Esophagus muscularis mucosa (tissue), 4 donors: ENCODE data around the gene CTNNA2. TPM values are rescaled to one million over a fixed set of nuclear protein-coding genes. Genes with fewer than 3 reads are reported as not detected.

Experiments used
- DNase-seq: peaks from one replicate; pipeline ENCODE4 v3.0.0-alpha.2; 2017; ENCODE audit errors: extremely low spot score
- H3K27ac ChIP-seq, 4 donors: fragments of 200-600 bp; sonication (generic); replicated peaks in 1 of 4; 1 replicate in 3 of 4; 2 replicates in 1 of 4; pipeline ENCODE4 v1.5.1; 2016 to 2019; ENCODE audit warnings: mild to moderate bottlenecking in 1 of 4
- H3K27me3 ChIP-seq, 4 donors: fragments of 200-600 bp; sonication (generic); one replicate each; pipeline versions ENCODE4 v1.5.1 to v1.6.0; 2016 to 2019
- H3K36me3 ChIP-seq, 4 donors: fragments of 200-600 bp; sonication (generic); one replicate each; pipeline ENCODE4 v1.5.1; 2016 to 2019
- H3K4me1 ChIP-seq, 4 donors: fragments of 200-600 bp; sonication (generic); one replicate each; pipeline ENCODE4 v1.5.1; 2016 to 2019
- H3K4me3 ChIP-seq, 4 donors: fragments of 200-600 bp; sonication (generic); 1 replicate in 2 of 4; 2 replicates in 2 of 4; pipeline ENCODE4 v1.5.1; 2016 to 2019; ENCODE audit warnings: mild to moderate bottlenecking in 4 of 4, moderate library complexity in 1 of 4
- H3K9me3 ChIP-seq, 4 donors: fragments of 200-600 bp; sonication (generic); 1 replicate in 3 of 4; 2 replicates in 1 of 4; pipeline ENCODE4 v1.5.1; 2016 to 2019
- CTCF ChIP-seq, 3 experiments: fragments of 200-600 bp in 2 of 3; fragments of 450-650 bp in 1 of 3; sonication (generic) in 2 of 3; IDR thresholded peaks; one replicate each; pipeline ENCODE4 v1.5.1; 2017 to 2019; ENCODE audit warnings: antibody characterized with exemption in 3 of 3, mild to moderate bottlenecking in 2 of 3, moderate library complexity in 1 of 3
- EP300 ChIP-seq: sonication (generic); formaldehyde crosslinking; IDR thresholded peaks from one replicate; pipeline ENCODE4 v1.6.1; 2017; ENCODE audit warnings: antibody characterized with exemption
- POLR2A ChIP-seq: fragments of 450-650 bp; IDR thresholded peaks from one replicate; pipeline ENCODE4 v1.6.1; 2017; ENCODE audit warnings: antibody characterized with exemption, moderate library complexity, mild to moderate bottlenecking, low read depth
- POLR2AphosphoS5 ChIP-seq, 2 donors: sonication (generic); formaldehyde crosslinking; IDR thresholded peaks; one replicate each; pipeline ENCODE4 v1.6.1; 2017; ENCODE audit warnings: antibody characterized with exemption in 2 of 2
- WGBS: methylation state at CpG from one replicate; pipeline ENCODE4 v1.1.5; 2018; 5-methylcytosine and 5-hydroxymethylcytosine counted together
- intact Hi-C: fragments of 100-400 bp; cut with DNase I; formaldehyde crosslinking; loops from one replicate; pipeline ENCODE4 v1.15.1; 2023
- total RNA-seq, 4 donors: library from RNA; depleted of rRNA; stranded (reverse); fragments of >200 nt; gene quantifications; one replicate each; pipeline versions ENCODE4 v1.1.0 to v1.2.1, GENCODE V29; 2016

CTNNA2 gene
- total RNA-seq, 4 donors from 2014 or later = 0.42 to 2.5 (median 1.1) TPM

- no peak for DNase-seq
- H3K36me3 ChIP-seq = no peaks in the 10 kb centered on the region
- no peaks in the 10 kb centered on the region for H3K27me3 ChIP-seq
- intact Hi-C loops = no loop called here
- WGBS = 62% methylated on average over 7 of the region's 7 CpGs
- TF ChIP-seq POLR2A (no peak), POLR2AphosphoS5 (IDR thresholded peaks at IDR 0.05) (no peak), CTCF (IDR thresholded peaks at IDR 0.05) (no peak), EP300 (no peak)
- H3K27ac ChIP-seq = no peak overlapping the region
- no peak overlapping the region for H3K4me3 ChIP-seq
- no peaks in the 10 kb centered on the region for H3K9me3 ChIP-seq
- H3K4me1 ChIP-seq = no peaks in the 10 kb centered on the region
These were observed 317.6 kb downstream of the CTNNA2 start for GRCh38 chr2:79830501-79830900.

- no peak overlapping the region for H3K27ac ChIP-seq
- WGBS = 53% methylated on average over 3 of the region's 3 CpGs
- intact Hi-C loops = no loop called here
- no peak overlapping the region for H3K4me3 ChIP-seq
- TF ChIP-seq CTCF (IDR thresholded peaks at IDR 0.05) (no peak), EP300 (no peak), POLR2AphosphoS5 (IDR thresholded peaks at IDR 0.05) (no peak), POLR2A (no peak)
- H3K4me1 ChIP-seq = no peaks in the 10 kb centered on the region
- DNase-seq = no peak
- H3K36me3 ChIP-seq = no peaks in the 10 kb centered on the region
- no peaks in the 10 kb centered on the region for H3K27me3 ChIP-seq
- no peaks in the 10 kb centered on the region for H3K9me3 ChIP-seq
These were observed 319.1 kb downstream of the CTNNA2 start for GRCh38 chr2:79831961-79832360.

- Histone ChIP-seq H3K36me3 (no peaks in the 10 kb centered on the region), H3K27me3 (no peaks in the 10 kb centered on the region), H3K9me3 (no peaks in the 10 kb centered on the region), H3K4me1 (no peaks in the 10 kb centered on the region), H3K4me3 (no peak overlapping the region), H3K27ac (no peak overlapping the region)
- WGBS = 70% methylated on average over 6 of the region's 6 CpGs
- no peak for DNase-seq
- intact Hi-C loops = no loop called here
- no peak for TF ChIP-seq EP300
- TF ChIP-seq CTCF (IDR thresholded peaks at IDR 0.05) = no peak
- no peak for TF ChIP-seq POLR2AphosphoS5 (IDR thresholded peaks at IDR 0.05)
- no peak for TF ChIP-seq POLR2A
These were observed 319.8 kb downstream of the CTNNA2 start for GRCh38 chr2:79832511-79833234.

GRCh38 chr2:79833235-79833878 lies 320.5 kb downstream of the CTNNA2 start:
- DNase-seq = no peak
- TF ChIP-seq CTCF (IDR thresholded peaks at IDR 0.05) (no peak), EP300 (no peak), POLR2A (no peak), POLR2AphosphoS5 (IDR thresholded peaks at IDR 0.05) (no peak)
- H3K9me3 ChIP-seq = no peaks in the 10 kb centered on the region
- WGBS = 71% methylated on average over 1 of the region's 1 CpG
- no peaks in the 10 kb centered on the region for H3K4me1 ChIP-seq
- intact Hi-C loops = no loop called here
- no peak overlapping the region for H3K4me3 ChIP-seq
- H3K36me3 ChIP-seq = no peaks in the 10 kb centered on the region
- no peaks in the 10 kb centered on the region for H3K27me3 ChIP-seq
- no peak overlapping the region for H3K27ac ChIP-seq
